Endothelial cell of umbilical vein (primary cell): Measurements from ENCODE around the gene NOXA1.

Experiments
- EZH2 ChIP-seq: IDR thresholded peaks from 2 replicates; pipeline ENCODE4 v1.6.1; 2012; ENCODE audit warnings: borderline replicate concordance, low read depth, mild to moderate bottlenecking, moderate library complexity, low read length, inconsistent platforms; ENCODE audit not compliant: severe bottlenecking
- FOS ChIP-seq: IDR thresholded peaks from 2 replicates; pipeline ENCODE4 v1.6.1; 2011; ENCODE audit warnings: mild to moderate bottlenecking, low read length, moderate library complexity, borderline replicate concordance; ENCODE audit not compliant: insufficient read depth
- POLR2A ChIP-seq: IDR thresholded peaks from 2 replicates; pipeline ENCODE4 v1.6.1; 2012; ENCODE audit warnings: low read depth, mild to moderate bottlenecking, control low read depth, low read length
- POLR2AphosphoS5 ChIP-seq: IDR thresholded peaks from 2 replicates; pipeline ENCODE4 v1.6.1; 2012; ENCODE audit warnings: low read depth, mild to moderate bottlenecking, control low read depth, low read length, moderate library complexity; ENCODE audit not compliant: insufficient read depth
- TF ChIP-seq, protein P1 (sequence below), 2 donors: IDR thresholded peaks; 1 replicate in 1 of 2; 2 replicates in 1 of 2; pipeline ENCODE4 v1.5.1; 2011; ENCODE audit warnings: low read length in 2 of 2, mild to moderate bottlenecking in 2 of 2, moderate library complexity in 2 of 2, control low read depth in 1 of 2, inconsistent platforms in 1 of 2, low read depth in 1 of 2; ENCODE audit not compliant: insufficient read depth in 1 of 2; ENCODE audit errors: extremely low read depth in 1 of 2

DNA sequence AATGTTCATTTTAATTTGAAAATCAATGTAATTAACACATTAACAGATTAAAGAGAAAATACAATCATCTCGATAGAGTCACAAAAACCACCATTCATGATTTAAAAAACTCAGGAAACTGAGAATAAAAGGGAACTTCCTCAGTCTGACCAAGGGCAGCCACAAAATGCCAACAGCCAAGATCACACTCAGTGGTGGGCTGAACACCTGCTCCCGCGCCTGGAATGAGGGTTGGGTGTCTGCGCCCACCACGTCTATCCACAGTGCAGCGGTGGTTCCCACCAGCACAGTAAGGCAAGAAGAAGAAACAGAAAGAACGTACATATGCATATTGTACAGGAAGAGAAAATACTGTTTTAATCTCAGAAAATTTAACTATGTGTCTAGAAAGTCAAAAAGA lies 47.6 kb downstream of the NOXA1 start:
- TF ChIP-seq POLR2A: no peak
- TF ChIP-seq POLR2AphosphoS5: no peak
- TF ChIP-seq, protein P1, sequence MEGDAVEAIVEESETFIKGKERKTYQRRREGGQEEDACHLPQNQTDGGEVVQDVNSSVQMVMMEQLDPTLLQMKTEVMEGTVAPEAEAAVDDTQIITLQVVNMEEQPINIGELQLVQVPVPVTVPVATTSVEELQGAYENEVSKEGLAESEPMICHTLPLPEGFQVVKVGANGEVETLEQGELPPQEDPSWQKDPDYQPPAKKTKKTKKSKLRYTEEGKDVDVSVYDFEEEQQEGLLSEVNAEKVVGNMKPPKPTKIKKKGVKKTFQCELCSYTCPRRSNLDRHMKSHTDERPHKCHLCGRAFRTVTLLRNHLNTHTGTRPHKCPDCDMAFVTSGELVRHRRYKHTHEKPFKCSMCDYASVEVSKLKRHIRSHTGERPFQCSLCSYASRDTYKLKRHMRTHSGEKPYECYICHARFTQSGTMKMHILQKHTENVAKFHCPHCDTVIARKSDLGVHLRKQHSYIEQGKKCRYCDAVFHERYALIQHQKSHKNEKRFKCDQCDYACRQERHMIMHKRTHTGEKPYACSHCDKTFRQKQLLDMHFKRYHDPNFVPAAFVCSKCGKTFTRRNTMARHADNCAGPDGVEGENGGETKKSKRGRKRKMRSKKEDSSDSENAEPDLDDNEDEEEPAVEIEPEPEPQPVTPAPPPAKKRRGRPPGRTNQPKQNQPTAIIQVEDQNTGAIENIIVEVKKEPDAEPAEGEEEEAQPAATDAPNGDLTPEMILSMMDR (IDR thresholded peaks at IDR 0.05; ENCODE audit: extremely low read depth in 1 of 2, insufficient read depth in 1 of 2, low read depth in 1 of 2, low read length in 2 of 2): no peak
- no peak for TF ChIP-seq EZH2
- no peak for TF ChIP-seq FOS
